K562 (cell line): ENCODE data around the gene CLDN5. TPM values are rescaled to one million over a fixed set of nuclear protein-coding genes. Genes with fewer than 3 reads are reported as not detected.
A peak's percentile ranks its signal among the peaks of the same experiment; 100 is the strongest.

Experiments
- CBX1 ChIP-seq: sonication (generic); IDR thresholded peaks from 2 replicates; pipeline ENCODE4 v1.6.1; 2016; ENCODE audit warnings: antibody characterized with exemption, low read depth, mild to moderate bottlenecking
- CBX3 ChIP-seq, 2 experiments: IDR thresholded peaks; 1 replicate in 1 of 2; 2 replicates in 1 of 2; pipeline ENCODE4 v1.6.1; 2012; ENCODE audit warnings: inconsistent platforms in 2 of 2, low read length in 2 of 2, borderline replicate concordance in 1 of 2, control low read depth in 1 of 2
- CREB3 ChIP-seq: fragments of 450-650 bp; conservative IDR thresholded peaks from 2 replicates; pipeline ENCODE4 v1.6.1; 2016; ENCODE audit warnings: missing genetic modification characterization, low read depth, mild to moderate bottlenecking, missing compliant biosample characterization, moderate library complexity
- ETV1 ChIP-seq: fragments of 450-650 bp; conservative IDR thresholded peaks from 2 replicates; pipeline ENCODE4 v1.6.1; 2016; ENCODE audit warnings: missing genetic modification characterization, control low read depth, low read depth, missing compliant biosample characterization
- MBD2 ChIP-seq: sonication (generic); IDR thresholded peaks from 2 replicates; pipeline ENCODE4 v1.6.1; 2016; ENCODE audit warnings: low read depth, borderline replicate concordance
- MGA ChIP-seq: fragments of 450-650 bp; IDR thresholded peaks from 2 replicates; pipeline ENCODE4 v1.6.1; 2016; ENCODE audit warnings: mild to moderate bottlenecking, moderate library complexity
- NFIC ChIP-seq: fragments of 450-650 bp; IDR thresholded peaks from 2 replicates; pipeline ENCODE4 v1.6.1; 2017; ENCODE audit warnings: mild to moderate bottlenecking, inconsistent platforms
- PHB2 ChIP-seq: fragments of 450-650 bp; IDR thresholded peaks from 2 replicates; pipeline ENCODE4 v1.6.1; 2017; ENCODE audit warnings: low read depth
- POLR2AphosphoS2 ChIP-seq: IDR thresholded peaks from 2 replicates; pipeline ENCODE4 v1.6.1; 2012; ENCODE audit warnings: low read length, improper control_type of control experiment
- POLR2G ChIP-seq: fragments of 200-400 bp; formaldehyde crosslinking; IDR thresholded peaks from 2 replicates; pipeline ENCODE4 v1.6.1; 2017; ENCODE audit warnings: low read depth, mild to moderate bottlenecking, antibody characterized with exemption, low read length, moderate library complexity
- RBFOX2 ChIP-seq: fragments of 200-400 bp; formaldehyde crosslinking; IDR thresholded peaks from 2 replicates; pipeline ENCODE4 v1.6.1; 2017; ENCODE audit warnings: low read depth, mild to moderate bottlenecking, low read length, moderate library complexity
- TAF15 ChIP-seq: fragments of 200-400 bp; formaldehyde crosslinking; IDR thresholded peaks from 2 replicates; pipeline ENCODE4 v1.6.1; 2017; ENCODE audit warnings: mild to moderate bottlenecking, low read depth, low read length, moderate library complexity
- ZNF217 ChIP-seq: sonication (generic); formaldehyde crosslinking; IDR thresholded peaks from 2 replicates; pipeline ENCODE4 v1.8.0; 2022; ENCODE audit warnings: mild to moderate bottlenecking, missing genetic modification reagents
- ZNF445 ChIP-seq: fragments of 250-450 bp; sonication (Bioruptor Pico); IDR thresholded peaks from 2 replicates; pipeline ENCODE4 v1.4.0; 2020; ENCODE audit warnings: low read depth, mild to moderate bottlenecking, moderate library complexity
- ZNF511 ChIP-seq: sonication (generic); formaldehyde crosslinking; IDR thresholded peaks from 2 replicates; pipeline ENCODE4 v1.8.0; 2022; ENCODE audit warnings: mild to moderate bottlenecking, missing genetic modification reagents
- polyA plus RNA-seq, 8 experiments: library from polyadenylated mRNA; depleted of rRNA in 4 of 8; stranded (reverse) in 5 of 8; unstranded in 3 of 8; fragments of >200 nt; fragmentation: Nextera tagmentation in 2 of 8; fragmentation: Illumina TruSeq in 1 of 8; extraction: Ambion mirVana in 2 of 8; extraction: Trizol in 1 of 8; gene quantifications; 2 replicates each; pipeline versions ENCODE4 v1.2.1 to v1.2.3, GENCODE V29; 2011 to 2014; ENCODE audit warnings: inconsistent platforms in 1 of 8, missing spikeins in 1 of 8
- total RNA-seq, 7 experiments: library from RNA; depleted of rRNA in 6 of 7; stranded (reverse); fragments of >200 nt in 6 of 7; fragmentation: Illumina TruSeq in 2 of 7; extraction: Trizol in 2 of 7; gene quantifications; 2 replicates each; pipeline versions ENCODE4 v1.2.1 to v1.2.3, GENCODE V29; 2011 to 2021; ENCODE audit warnings: low replicate concordance in 1 of 7

The CLDN5 gene
- total and polyA plus RNA-seq, 9 of the 15 experiments (the other 6 are each of a cell fraction or from before 2014, with no cell fraction given): 0.20 TPM; not detected in 8

GRCh38 chr22:19522190-19522880 is 1.9 kb downstream of the CLDN5 start (continued):
- 0 out of 2 replicates have a peak, but pooled peaks have one; percentile 22 for TF ChIP-seq ZNF445 (CRISPR knock-in tag)
- TF ChIP-seq NFIC: peak; percentile 78
- TF ChIP-seq ZNF217 (CRISPR knock-in tag): no peak
- peak; percentile 11 for TF ChIP-seq ZNF511
- TF ChIP-seq ETV1 (tag): no peak
- no peak for TF ChIP-seq CREB3 (tag)
- no peak for TF ChIP-seq MGA
- no peak for TF ChIP-seq PHB2
- TF ChIP-seq CBX1: 0 out of 2 replicates have a peak, but pooled peaks have one; percentile 18
- peak in 1 of 2 experiments; percentile 42; a peak in 1 of 3 replicates for TF ChIP-seq CBX3 (IDR thresholded peaks at IDR 0.05; ENCODE audit: borderline replicate concordance in 1 of 2, low read length in 2 of 2)
- peak; percentile 71; the same call in 1 of the 2 replicates for TF ChIP-seq POLR2AphosphoS2
- TF ChIP-seq POLR2G: peak; percentile 75
- 0 out of 2 replicates have a peak, but pooled peaks have one; percentile 48 for TF ChIP-seq TAF15
- peak; percentile 50 for TF ChIP-seq RBFOX2
- TF ChIP-seq MBD2: no peak
